ENCODE measurements around the gene ATP9A. TPM values are rescaled to one million over a fixed set of nuclear protein-coding genes. Genes with fewer than 3 reads are reported as not detected.

Gene ATP9A
- total and polyA plus RNA-seq, 2 experiments from 2014 or later, result 11.3 to 16.9 TPM

DNA sequence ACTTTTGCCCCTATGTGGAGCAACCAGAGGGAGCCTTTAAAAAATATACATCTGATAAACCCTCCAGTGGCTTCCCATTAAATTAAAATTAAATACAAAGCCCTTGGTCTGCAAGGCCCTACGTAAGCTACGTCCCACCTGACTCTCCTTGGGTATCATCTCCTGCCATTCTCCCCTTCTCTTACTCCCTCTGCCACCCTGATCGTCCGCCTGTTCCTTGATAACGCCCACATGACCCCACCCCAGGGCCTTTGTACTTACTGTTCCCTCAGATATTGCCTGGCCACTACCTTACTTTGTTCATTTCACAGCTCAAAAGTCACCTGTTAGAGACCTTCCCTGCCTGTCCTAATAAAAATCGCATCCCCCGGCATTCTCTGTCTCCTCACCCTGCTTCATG lies 220.2 kb downstream of the ATP9A start:
- H3K9me3 ChIP-seq (ENCODE audit: low read depth), result no peaks in the 10 kb centered on the region
- H3K36me3 ChIP-seq, result no peaks in the 10 kb centered on the region
- peaks cover 18% of the 10 kb centered on the region for H3K4me1 ChIP-seq (ENCODE audit: low read depth)
- no peak overlapping the region for H3K27ac ChIP-seq
- TF ChIP-seq, protein P1, sequence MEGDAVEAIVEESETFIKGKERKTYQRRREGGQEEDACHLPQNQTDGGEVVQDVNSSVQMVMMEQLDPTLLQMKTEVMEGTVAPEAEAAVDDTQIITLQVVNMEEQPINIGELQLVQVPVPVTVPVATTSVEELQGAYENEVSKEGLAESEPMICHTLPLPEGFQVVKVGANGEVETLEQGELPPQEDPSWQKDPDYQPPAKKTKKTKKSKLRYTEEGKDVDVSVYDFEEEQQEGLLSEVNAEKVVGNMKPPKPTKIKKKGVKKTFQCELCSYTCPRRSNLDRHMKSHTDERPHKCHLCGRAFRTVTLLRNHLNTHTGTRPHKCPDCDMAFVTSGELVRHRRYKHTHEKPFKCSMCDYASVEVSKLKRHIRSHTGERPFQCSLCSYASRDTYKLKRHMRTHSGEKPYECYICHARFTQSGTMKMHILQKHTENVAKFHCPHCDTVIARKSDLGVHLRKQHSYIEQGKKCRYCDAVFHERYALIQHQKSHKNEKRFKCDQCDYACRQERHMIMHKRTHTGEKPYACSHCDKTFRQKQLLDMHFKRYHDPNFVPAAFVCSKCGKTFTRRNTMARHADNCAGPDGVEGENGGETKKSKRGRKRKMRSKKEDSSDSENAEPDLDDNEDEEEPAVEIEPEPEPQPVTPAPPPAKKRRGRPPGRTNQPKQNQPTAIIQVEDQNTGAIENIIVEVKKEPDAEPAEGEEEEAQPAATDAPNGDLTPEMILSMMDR (IDR thresholded peaks at IDR 0.05; ENCODE audit: low read depth, low read length), result no peak
- H3K27me3 ChIP-seq, result no peaks in the 10 kb centered on the region
- H3K4me3 ChIP-seq, result no peak overlapping the region
- DNase-seq (ENCODE audit: low read depth in 1 of 2, low spot score in 1 of 2), result no peak

Other genes with a start within 250 kb of the ATP9A start
- 9.2 and 17.0 TPM in 2 replicates for gene NFATC2, start 225.7 kb downstream of the ATP9A start, total RNA-seq
- gene NFATC2, start 225.7 kb downstream of the ATP9A start, polyA plus RNA-seq, result 5.8 and 11.3 TPM in 2 replicates
- gene SALL4, start 34.1 kb upstream of the ATP9A start, total RNA-seq, result 22.2 and 49.5 TPM in 2 replicates
- 13.6 and 24.0 TPM in 2 replicates for gene SALL4, start 34.1 kb upstream of the ATP9A start, polyA plus RNA-seq

Measured in cardiac muscle cell (in vitro differentiated cells and primary cell).